Urinary bladder (tissue), 4 donors: ENCODE measurements around the gene UBD. TPM values are rescaled to one million over a fixed set of nuclear protein-coding genes. Genes with fewer than 3 reads are reported as not detected.

ENCODE experiments used
- DNase-seq: peaks from one replicate; pipeline ENCODE4 v3.0.0-alpha.2; 2015; ENCODE audit errors: extremely low spot score
- H3K27ac ChIP-seq: one replicate; pipeline ENCODE4 v1.5.1; 2013; ENCODE audit warnings: low read depth, mild to moderate bottlenecking, moderate library complexity
- H3K36me3 ChIP-seq: one replicate; pipeline ENCODE4 v1.6.1; 2013; ENCODE audit warnings: mild to moderate bottlenecking, moderate library complexity; ENCODE audit not compliant: insufficient read depth
- H3K4me1 ChIP-seq: one replicate; pipeline ENCODE4 v1.6.1; 2013; ENCODE audit warnings: mild to moderate bottlenecking, moderate library complexity; ENCODE audit not compliant: insufficient read depth
- H3K4me3 ChIP-seq: one replicate; pipeline ENCODE4 v1.5.1; 2013; ENCODE audit warnings: low read depth, low read length
- WGBS: extraction: QIAGEN DNeasy Blood & Tissue Kit; methylation state at CpG from one replicate; pipeline ENCODE4 v1.1.7; 2013; 5-methylcytosine and 5-hydroxymethylcytosine counted together
- polyA plus RNA-seq: library from polyadenylated mRNA; stranded (reverse); fragments of 200-250 nt; gene quantifications from one replicate; pipeline ENCODE4 v1.2.3, GENCODE V29; 2013
- total RNA-seq: library from RNA; depleted of rRNA; stranded (reverse); fragments of >200 nt; gene quantifications from one replicate; pipeline ENCODE4 v1.2.3, GENCODE V29; 2014
- donor health status: healthy with polysubstance abuse.
- donor health status: healthy.

The UBD gene
- total RNA-seq (2.1 TPM), polyA plus RNA-seq (2.9 TPM)

GRCh38 chr6:29559524-29560287 is at the start of gene UBD:
UBD (minus strand) TSS chr6:29559732; CDS start chr6:29559701, 31 bp downstream.
- Histone ChIP-seq H3K4me3 (no peak within 1 kb of the TSS), H3K4me1 (no peaks in the 10 kb centered on the region), H3K27ac (no peak within 1 kb of the TSS), H3K36me3 (no peaks in the 10 kb centered on the region)
- DNase-seq = no peak
- 73% methylated on average over 6 of the region's 6 CpGs for WGBS

GRCh38 chr6:29608131-29608530 is 48.6 kb upstream of the UBD start:
- H3K4me3 ChIP-seq = no peak overlapping the region
- no peaks in the 10 kb centered on the region for H3K36me3 ChIP-seq
- no peak overlapping the region for H3K27ac ChIP-seq
- DNase-seq = no peak
- no peaks in the 10 kb centered on the region for H3K4me1 ChIP-seq

- 88% methylated on average over 2 of the region's 2 CpGs for WGBS
- Histone ChIP-seq H3K27ac (no peak overlapping the region), H3K4me1 (no peaks in the 10 kb centered on the region), H3K4me3 (no peak overlapping the region), H3K36me3 (no peaks in the 10 kb centered on the region)
- no peak for DNase-seq
Observed at GRCh38 chr6:29603930-29604329, 44.4 kb upstream of the UBD start.

- Histone ChIP-seq H3K27ac (no peak overlapping the region), H3K4me3 (no peak overlapping the region), H3K4me1 (no peaks in the 10 kb centered on the region), H3K36me3 (no peaks in the 10 kb centered on the region)
- no peak for DNase-seq
- 87% methylated on average over 11 of the region's 11 CpGs for WGBS
Observed at GRCh38 chr6:29603456-29603855, 43.9 kb upstream of the UBD start.

- Histone ChIP-seq H3K4me1 (no peaks in the 10 kb centered on the region), H3K36me3 (no peaks in the 10 kb centered on the region)
- DNase-seq = no peak
Observed at GRCh38 chr6:29602564-29603361, 43.2 kb upstream of the UBD start.

GRCh38 chr6:29598172-29598747 is 38.7 kb upstream of the UBD start:
- Histone ChIP-seq H3K4me1 (no peaks in the 10 kb centered on the region), H3K27ac (no peak overlapping the region), H3K36me3 (no peaks in the 10 kb centered on the region), H3K4me3 (no peak overlapping the region)
- DNase-seq = no peak
- 48% methylated on average over 2 of the region's 2 CpGs for WGBS

More at GRCh38 chr6:29602564-29603361, 43.2 kb upstream of the UBD start:
- Histone ChIP-seq H3K27ac (no peak overlapping the region), H3K4me3 (no peak overlapping the region)
- WGBS = 76% methylated on average over 12 of the region's 12 CpGs

- Histone ChIP-seq H3K36me3 (no peaks in the 10 kb centered on the region), H3K4me3 (no peak overlapping the region), H3K4me1 (no peaks in the 10 kb centered on the region), H3K27ac (no peak overlapping the region)
- DNase-seq = no peak
- WGBS = 81% methylated on average over 2 of the region's 2 CpGs
Observed at GRCh38 chr6:29597184-29597583, 37.7 kb upstream of the UBD start.

GRCh38 chr6:29596381-29596900 is 36.9 kb upstream of the UBD start:
- Histone ChIP-seq H3K4me3 (no peak overlapping the region), H3K36me3 (no peaks in the 10 kb centered on the region), H3K27ac (no peak overlapping the region), H3K4me1 (no peaks in the 10 kb centered on the region)
- WGBS = 74% methylated on average over 6 of the region's 6 CpGs
- no peak for DNase-seq

GRCh38 chr6:29593199-29593855 is 33.8 kb upstream of the UBD start:
- peak; percentile 2 for DNase-seq
- H3K4me1 ChIP-seq = no peaks in the 10 kb centered on the region
- H3K27ac ChIP-seq = no peak overlapping the region
- H3K4me3 ChIP-seq = no peak overlapping the region
- 16% methylated on average over 4 of the region's 4 CpGs for WGBS
- H3K36me3 ChIP-seq = no peaks in the 10 kb centered on the region

GRCh38 chr6:29591677-29592076 is 32.1 kb upstream of the UBD start:
- 63% methylated on average over 2 of the region's 2 CpGs for WGBS
- Histone ChIP-seq H3K4me3 (no peak overlapping the region), H3K36me3 (no peaks in the 10 kb centered on the region), H3K27ac (no peak overlapping the region), H3K4me1 (no peaks in the 10 kb centered on the region)
- no peak for DNase-seq

GRCh38 chr6:29590218-29590808 is 30.8 kb upstream of the UBD start:
- Histone ChIP-seq H3K27ac (no peak overlapping the region), H3K4me3 (no peak overlapping the region), H3K36me3 (no peaks in the 10 kb centered on the region), H3K4me1 (no peaks in the 10 kb centered on the region)
- DNase-seq = no peak
- 87% methylated on average over 4 of the region's 4 CpGs for WGBS

GRCh38 chr6:29589423-29590048 is 30.0 kb upstream of the UBD start:
- no peaks in the 10 kb centered on the region for H3K36me3 ChIP-seq
- peak; percentile 5 for DNase-seq
- 5% methylated on average over 3 of the region's 3 CpGs for WGBS
- H3K4me1 ChIP-seq = no peaks in the 10 kb centered on the region
- no peak overlapping the region for H3K27ac ChIP-seq
- no peak overlapping the region for H3K4me3 ChIP-seq

- Histone ChIP-seq H3K4me1 (no peaks in the 10 kb centered on the region), H3K4me3 (no peak within 1 kb of the TSS), H3K36me3 (no peaks in the 10 kb centered on the region), H3K27ac (no peak within 1 kb of the TSS)
- no peak for DNase-seq
Observed at GRCh38 chr6:29584821-29585220, 25.3 kb upstream of the UBD start, which contains the start of gene OR2H2. OR2H2 (plus strand) TSS chr6:29585121; CDS start chr6:29587945, 2,824 bp downstream.
